ENCODE data around the gene FCHO2.

- TF ChIP-seq CTCF (conservative IDR thresholded peaks at IDR 0.05) = no peak
- no peak for TF ChIP-seq ZFX (IDR thresholded peaks at IDR 0.05)
These were observed 158.3 kb downstream of the FCHO2 start for GRCh38 chr5:73114044-73114688.

Measured in C4-2B (cell line).